GM12892 (cell line): ENCODE measurements around the gene DHCR24.

ENCODE experiments used
- POLR2AphosphoS5 ChIP-seq: IDR thresholded peaks from 2 replicates; pipeline ENCODE4 v1.6.1; 2011; ENCODE audit warnings: low read depth, low read length, control low read depth
- TAF1 ChIP-seq: IDR thresholded peaks from 2 replicates; pipeline ENCODE4 v1.6.1; 2011; ENCODE audit warnings: low read depth, mild to moderate bottlenecking, control low read depth, low read length, borderline replicate concordance

DNA sequence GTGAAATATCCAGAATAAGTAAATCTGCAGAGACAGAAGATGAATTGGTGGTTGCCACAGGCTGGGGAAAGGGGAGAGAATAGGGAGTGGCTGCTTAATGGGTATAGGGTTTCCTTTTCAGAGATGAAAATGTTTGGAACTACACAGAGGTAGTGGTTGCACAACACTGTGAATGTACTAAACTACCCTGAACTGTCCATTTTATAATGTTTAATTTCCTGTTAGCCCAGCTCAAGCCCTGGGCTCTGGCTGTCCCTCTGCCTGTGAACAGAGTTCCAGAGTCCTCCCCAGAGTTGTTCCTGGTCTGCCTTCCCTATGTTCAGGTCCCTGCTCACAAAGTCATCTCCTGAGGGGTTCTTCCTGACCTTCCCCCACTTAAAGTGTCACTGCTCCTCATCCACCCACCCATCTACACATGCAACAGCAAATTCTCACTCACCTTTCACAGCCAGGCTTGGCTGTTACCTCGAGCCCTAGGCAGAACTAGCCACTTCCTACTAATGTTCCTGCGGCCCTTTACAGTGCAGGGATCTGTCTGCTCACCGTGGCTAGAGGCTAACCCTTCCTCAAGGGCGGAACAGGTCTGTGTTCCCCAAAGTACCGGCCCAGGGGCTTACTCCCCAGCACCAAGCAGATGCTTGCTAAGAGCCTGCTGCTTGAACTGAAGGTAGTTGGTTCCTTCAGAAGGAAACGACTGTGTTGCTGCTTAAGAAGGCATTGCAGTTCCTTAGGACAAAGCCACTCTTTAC, 22.4 kb downstream of the DHCR24 start:
- no peak for TF ChIP-seq TAF1
- no peak for TF ChIP-seq POLR2AphosphoS5
